Kasumi-1 (cell line): ENCODE measurements around the gene FGF7.
A peak's percentile ranks its signal among the peaks of the same experiment; 100 is the strongest.
"Not testable (repeated sequence)": the region's sequence is repeated elsewhere in the genome, so short reads cannot be mapped to it uniquely, and the experiment has no call there.

Source experiments
- DNase-seq, 2 experiments: peaks; one replicate each; lab custom pipeline; 2025; lab: John Stamatoyannopoulos, UW

FGF7 gene

GRCh38 chr15:49423021-49423420, at the start of gene FGF7:
TSS of gene FGF7 (plus strand) at chr15:49423242. CDS start at chr15:49424298, 1,056 bp downstream.
- no peak for DNase-seq

- DNase-seq, result peak; percentile 84 to 88
Observed at GRCh38 chr15:49379996-49380395, 43.0 kb upstream of the FGF7 start.

GRCh38 chr15:49380912-49381311, 42.1 kb upstream of the FGF7 start:
- no peak for DNase-seq

- no peak for DNase-seq
Observed at GRCh38 chr15:49382394-49382793, 40.6 kb upstream of the FGF7 start.

- DNase-seq, result no peak
Observed at GRCh38 chr15:49383266-49383665, 39.8 kb upstream of the FGF7 start.

GRCh38 chr15:49387471-49387870, 35.6 kb upstream of the FGF7 start:
- DNase-seq, result peak; percentile 44 to 50

- DNase-seq, result not testable (repeated sequence)
Observed at GRCh38 chr15:49402515-49403296, 20.3 kb upstream of the FGF7 start.

GRCh38 chr15:49406352-49407118, 16.5 kb upstream of the FGF7 start:
- DNase-seq, result no peak

- no peak for DNase-seq
Observed at GRCh38 chr15:49410641-49411040, 12.4 kb upstream of the FGF7 start.

- no peak for DNase-seq
Observed at GRCh38 chr15:49412797-49413196, 10.2 kb upstream of the FGF7 start.

GRCh38 chr15:49415149-49415548, 7.9 kb upstream of the FGF7 start:
- DNase-seq, result no peak

- DNase-seq, result no peak
Observed at GRCh38 chr15:49415638-49416037, 7.4 kb upstream of the FGF7 start.

GRCh38 chr15:49418811-49419210, 4.2 kb upstream of the FGF7 start:
- DNase-seq, result no peak

- peak; percentile 64 to 79 for DNase-seq
Observed at GRCh38 chr15:49421991-49422390, 1.1 kb upstream of the FGF7 start.

GRCh38 chr15:49423901-49424550, 984 bp downstream of the FGF7 start:
- no peak for DNase-seq

- no peak for DNase-seq
Observed at GRCh38 chr15:49424954-49425353, 1.9 kb downstream of the FGF7 start.

- DNase-seq, result no peak
Observed at GRCh38 chr15:49427372-49427771, 4.3 kb downstream of the FGF7 start.

- DNase-seq, result no peak
Observed at GRCh38 chr15:49428409-49429095, 5.5 kb downstream of the FGF7 start.

- DNase-seq, result no peak
Observed at GRCh38 chr15:49430046-49430445, 7.0 kb downstream of the FGF7 start.

- no peak for DNase-seq
Observed at GRCh38 chr15:49435174-49435573, 12.1 kb downstream of the FGF7 start.

GRCh38 chr15:49436751-49437150, 13.7 kb downstream of the FGF7 start:
- no peak for DNase-seq

- peak; percentile 89 to 96 for DNase-seq
Observed at GRCh38 chr15:49438962-49439631, 16.1 kb downstream of the FGF7 start.
